Liver (tissue), 9 donors: ENCODE results near the gene GPBP1. TPM values are rescaled to one million over a fixed set of nuclear protein-coding genes. Genes with fewer than 3 reads are reported as not detected.

Source experiments
- DNase-seq: peaks from one replicate; pipeline ENCODE4 v3.0.0-alpha.2; 2017; ENCODE audit warnings: low spot score
- H3K27ac ChIP-seq, 2 donors: one replicate each; pipeline ENCODE4 v1.7.0; 2013; ENCODE audit warnings: inconsistent platforms in 2 of 2, low read length in 2 of 2, control low read depth in 1 of 2, low read depth in 1 of 2, mild to moderate bottlenecking in 1 of 2
- H3K27me3 ChIP-seq, 4 donors: one replicate each; pipeline versions ENCODE4 v1.6.1 to v1.7.0; 2013; ENCODE audit warnings: low read length in 3 of 4, inconsistent platforms in 1 of 4, mild to moderate bottlenecking in 1 of 4, moderate library complexity in 1 of 4; ENCODE audit not compliant: control insufficient read depth in 4 of 4, insufficient read depth in 4 of 4
- H3K36me3 ChIP-seq, 4 donors: one replicate each; pipeline versions ENCODE4 v1.6.1 to v1.7.0; 2013; ENCODE audit warnings: low read length in 3 of 4, mild to moderate bottlenecking in 3 of 4, low read depth in 1 of 4, moderate library complexity in 1 of 4; ENCODE audit not compliant: control insufficient read depth in 4 of 4, insufficient read depth in 3 of 4
- H3K4me1 ChIP-seq, 4 donors: one replicate each; pipeline versions ENCODE4 v1.6.1 to v1.7.0; 2013; ENCODE audit warnings: low read length in 3 of 4, mild to moderate bottlenecking in 3 of 4, moderate library complexity in 1 of 4; ENCODE audit not compliant: control insufficient read depth in 4 of 4, insufficient read depth in 4 of 4
- H3K4me3 ChIP-seq, 3 donors: one replicate each; pipeline versions ENCODE4 v1.6.1 to v1.7.0; 2013; ENCODE audit warnings: low read length in 3 of 3, control low read depth in 1 of 3, low read depth in 1 of 3, mild to moderate bottlenecking in 1 of 3
- H3K9ac ChIP-seq, 2 donors: one replicate each; pipeline ENCODE4 v1.7.0; 2013; ENCODE audit warnings: low read length in 2 of 2, mild to moderate bottlenecking in 2 of 2, moderate library complexity in 2 of 2, control low read depth in 1 of 2, low read depth in 1 of 2
- H3K9me3 ChIP-seq, 4 donors: one replicate each; pipeline versions ENCODE4 v1.6.1 to v1.7.0; 2013; ENCODE audit warnings: low read length in 3 of 4; ENCODE audit not compliant: control insufficient read depth in 4 of 4
- ATF3 ChIP-seq: IDR thresholded peaks from 2 replicates; pipeline ENCODE4 v1.6.1; 2016; ENCODE audit warnings: antibody characterized with exemption
- EGR1 ChIP-seq, 2 donors: IDR thresholded peaks; 2 replicates each; pipeline ENCODE4 v1.6.1; 2016 to 2018; ENCODE audit warnings: antibody characterized with exemption in 2 of 2, low read depth in 2 of 2
- FOXA1 ChIP-seq: IDR thresholded peaks from 2 replicates; pipeline ENCODE4 v1.6.1; 2016; ENCODE audit warnings: antibody characterized with exemption
- FOXA2 ChIP-seq: IDR thresholded peaks from 2 replicates; pipeline ENCODE4 v1.6.1; 2016; ENCODE audit warnings: antibody characterized with exemption
- GABPA ChIP-seq, 2 donors: IDR thresholded peaks in 1 of 2; conservative IDR thresholded peaks in 1 of 2; 2 replicates each; pipeline ENCODE4 v1.6.1; 2016; ENCODE audit warnings: antibody characterized with exemption in 2 of 2, mild to moderate bottlenecking in 1 of 2, moderate library complexity in 1 of 2
- HNF4A ChIP-seq, 2 donors: conservative IDR thresholded peaks; 2 replicates each; pipeline ENCODE4 v1.6.1; 2016; ENCODE audit warnings: antibody characterized with exemption in 2 of 2, mild to moderate bottlenecking in 2 of 2
- HNF4G ChIP-seq: IDR thresholded peaks from 2 replicates; pipeline ENCODE4 v1.6.1; 2016; ENCODE audit warnings: antibody characterized with exemption
- MAX ChIP-seq: IDR thresholded peaks from 2 replicates; pipeline ENCODE4 v1.6.1; 2016; ENCODE audit warnings: antibody characterized with exemption
- NR2F2 ChIP-seq: IDR thresholded peaks from 2 replicates; pipeline ENCODE4 v1.6.1; 2016; ENCODE audit warnings: antibody characterized with exemption
- RAD21 ChIP-seq, 2 donors: IDR thresholded peaks; 2 replicates each; pipeline ENCODE4 v1.6.1; 2016; ENCODE audit warnings: antibody characterized with exemption in 2 of 2, mild to moderate bottlenecking in 2 of 2
- REST ChIP-seq: IDR thresholded peaks from 2 replicates; pipeline ENCODE4 v1.6.1; 2016; ENCODE audit warnings: antibody characterized with exemption, mild to moderate bottlenecking
- RXRA ChIP-seq, 2 donors: IDR thresholded peaks; 2 replicates each; pipeline ENCODE4 v1.6.1; 2017 to 2018; ENCODE audit warnings: antibody characterized with exemption in 2 of 2, mild to moderate bottlenecking in 1 of 2
- SP1 ChIP-seq: IDR thresholded peaks from 2 replicates; pipeline ENCODE4 v1.6.1; 2018; ENCODE audit warnings: antibody characterized with exemption, mild to moderate bottlenecking
- TAF1 ChIP-seq: conservative IDR thresholded peaks from 2 replicates; pipeline ENCODE4 v1.6.1; 2016; ENCODE audit warnings: antibody characterized with exemption, mild to moderate bottlenecking
- YY1 ChIP-seq: IDR thresholded peaks from 2 replicates; pipeline ENCODE4 v1.6.1; 2016; ENCODE audit warnings: antibody characterized with exemption, mild to moderate bottlenecking
- ZBTB33 ChIP-seq: IDR thresholded peaks from 2 replicates; pipeline ENCODE4 v1.6.1; 2016; ENCODE audit warnings: antibody characterized with exemption
- WGBS: extraction: QIAGEN DNeasy Blood & Tissue Kit; methylation state at CpG from one replicate; pipeline ENCODE4 v1.1.7; 2013; 5-methylcytosine and 5-hydroxymethylcytosine counted together
- polyA plus RNA-seq, 2 donors: library from polyadenylated mRNA; stranded (reverse) in 1 of 2; unstranded in 1 of 2; fragments of 200-250 nt in 1 of 2; fragments of >200 nt in 1 of 2; fragmentation: Nextera tagmentation in 1 of 2; extraction: Ambion mirVana in 1 of 2; gene quantifications; one replicate each; pipeline versions ENCODE4 v1.2.1 to v1.2.3, GENCODE V29; 2013 to 2015
- total RNA-seq, 2 donors: library from RNA; depleted of rRNA; stranded (reverse); fragments of >200 nt; gene quantifications; one replicate each; pipeline ENCODE4 v1.2.3, GENCODE V29; 2014
- donor health status: healthy.
- donor health status: healthy.
- donor health status: healthy.
- donor health status: healthy.
- donor health status: healthy.

Gene GPBP1
- total and polyA plus RNA-seq, 4 donors, result 13.6 to 30.8 (median 24.6) TPM

- H3K4me1 ChIP-seq, result peaks cover 0 to 7% (median 1%) of the 10 kb centered on the region in 4 donors
- H3K27ac ChIP-seq, result no peak overlapping the region
Observed at GRCh38 chr5:57209316-57210040, 35.6 kb downstream of the GPBP1 start.

GRCh38 chr5:57210633-57211032, 36.8 kb downstream of the GPBP1 start:
- Histone ChIP-seq H3K27me3 (no peaks in the 10 kb centered on the region), H3K27ac (no peak overlapping the region), H3K9ac (no peak overlapping the region), H3K9me3 (no peaks in the 10 kb centered on the region), H3K4me3 (no peak overlapping the region), H3K36me3 (peaks cover 0 to 11% (median 5%) of the 10 kb centered on the region in 4 donors), H3K4me1 (peaks cover 0 to 6% (median 1%) of the 10 kb centered on the region in 4 donors)
- TF ChIP-seq ATF3 (no peak), EGR1 (IDR thresholded peaks at IDR 0.05; ENCODE audit: low read depth in 2 of 2) (no peak), SP1 (no peak)
- DNase-seq, result no peak

More at GRCh38 chr5:57209316-57210040, 35.6 kb downstream of the GPBP1 start:
- H3K9me3 ChIP-seq, result no peaks in the 10 kb centered on the region
- TF ChIP-seq YY1, result no peak
- no peak for TF ChIP-seq TAF1
- TF ChIP-seq RAD21 (IDR thresholded peaks at IDR 0.05), result no peak
- no peak for TF ChIP-seq REST
- H3K36me3 ChIP-seq, result peaks cover 0 to 3% (median under 1%) of the 10 kb centered on the region in 4 donors
- no peak overlapping the region for H3K4me3 ChIP-seq
- no peaks in the 10 kb centered on the region for H3K27me3 ChIP-seq
- DNase-seq, result no peak
- WGBS, result 57% methylated on average over 2 of the region's 2 CpGs
- H3K9ac ChIP-seq, result no peak overlapping the region

GRCh38 chr5:57211039-57211438, 37.2 kb downstream of the GPBP1 start:
- no peak for DNase-seq
- H3K27me3 ChIP-seq, result no peaks in the 10 kb centered on the region
- H3K36me3 ChIP-seq, result peaks cover 0 to 14% (median 5%) of the 10 kb centered on the region in 4 donors
- no peaks in the 10 kb centered on the region for H3K9me3 ChIP-seq
- H3K27ac ChIP-seq, result no peak overlapping the region
- 94% methylated on average over 5 of the region's 5 CpGs for WGBS
- H3K4me3 ChIP-seq, result no peak overlapping the region
- no peak for TF ChIP-seq RAD21 (IDR thresholded peaks at IDR 0.05)
- no peak for TF ChIP-seq YY1
- TF ChIP-seq GABPA (IDR thresholded peaks at IDR 0.05 in 1 of 2, conservative IDR thresholded peaks at IDR 0.05 in 1 of 2), result no peak
- no peak for TF ChIP-seq HNF4G
- TF ChIP-seq HNF4A (conservative IDR thresholded peaks at IDR 0.05), result no peak
- TF ChIP-seq ZBTB33, result no peak
- no peak for TF ChIP-seq REST
- no peak for TF ChIP-seq EGR1 (IDR thresholded peaks at IDR 0.05; ENCODE audit: low read depth in 2 of 2)
- no peak for TF ChIP-seq FOXA2
- TF ChIP-seq ATF3, result no peak
- no peak for TF ChIP-seq RXRA (IDR thresholded peaks at IDR 0.05)
- TF ChIP-seq NR2F2, result no peak
- no peak for TF ChIP-seq MAX
- TF ChIP-seq TAF1, result no peak
- TF ChIP-seq SP1, result no peak
- no peak for TF ChIP-seq FOXA1
- H3K4me1 ChIP-seq, result peaks cover 0 to 6% (median 1%) of the 10 kb centered on the region in 4 donors
- H3K9ac ChIP-seq, result no peak overlapping the region
